Smooth muscle cell (in vitro differentiated cells): ENCODE data around the gene ROR2. TPM values are rescaled to one million over a fixed set of nuclear protein-coding genes. Genes with fewer than 3 reads are reported as not detected.

ENCODE experiments used
- DNase-seq: peaks from one replicate; lab custom pipeline; 2025; ENCODE audit not compliant: unreplicated experiment; lab: John Stamatoyannopoulos, UW
- H2AFZ ChIP-seq: fragments of 200-600 bp; sonication (generic); 2 replicates; pipeline ENCODE4 v1.6.0; 2016; ENCODE audit warnings: antibody characterized with exemption, low read depth, mild to moderate bottlenecking
- H3F3A ChIP-seq: fragments of 200-600 bp; sonication (generic); 2 replicates; pipeline ENCODE4 v1.6.0; 2017; ENCODE audit warnings: antibody characterized with exemption, low read depth
- H3K27ac ChIP-seq: fragments of 200-600 bp; sonication (generic); 2 replicates; pipeline ENCODE4 v1.5.1; 2016; ENCODE audit warnings: low read depth, mild to moderate bottlenecking
- H3K27me3 ChIP-seq: fragments of 200-600 bp; sonication (generic); 2 replicates; pipeline ENCODE4 v1.6.1; 2016; ENCODE audit warnings: low read depth, mild to moderate bottlenecking
- H3K36me3 ChIP-seq: fragments of 200-600 bp; sonication (generic); 2 replicates; pipeline ENCODE4 v1.5.1; 2016; ENCODE audit warnings: low read depth
- H3K4me1 ChIP-seq: fragments of 200-600 bp; sonication (generic); 2 replicates; pipeline ENCODE4 v1.5.1; 2016; ENCODE audit warnings: low read depth
- H3K4me2 ChIP-seq: fragments of 200-600 bp; sonication (generic); 2 replicates; pipeline ENCODE4 v1.6.0; 2016; ENCODE audit warnings: mild to moderate bottlenecking
- H3K4me3 ChIP-seq: fragments of 200-600 bp; sonication (generic); 2 replicates; pipeline ENCODE4 v1.5.1; 2016; ENCODE audit warnings: mild to moderate bottlenecking
- H3K79me2 ChIP-seq: fragments of 200-600 bp; sonication (generic); 2 replicates; pipeline ENCODE4 v1.6.0; 2016; ENCODE audit warnings: low read depth, mild to moderate bottlenecking
- H3K9ac ChIP-seq: fragments of 200-600 bp; sonication (generic); 2 replicates; pipeline ENCODE4 v1.6.0; 2016; ENCODE audit warnings: low read depth
- H3K9me3 ChIP-seq: fragments of 200-600 bp; sonication (generic); replicated peaks from 2 replicates; pipeline ENCODE4 v1.5.1; 2016; ENCODE audit warnings: low read depth
- H4K20me1 ChIP-seq: fragments of 200-600 bp; sonication (generic); 2 replicates; pipeline ENCODE4 v1.6.0; 2016; ENCODE audit warnings: low read depth
- CTCF ChIP-seq: fragments of 200-600 bp; sonication (generic); IDR thresholded peaks from 2 replicates; pipeline ENCODE4 v1.5.1; 2017; ENCODE audit warnings: borderline replicate concordance, mild to moderate bottlenecking, antibody characterized with exemption; ENCODE audit not compliant: insufficient read depth, poor library complexity, severe bottlenecking
- WGBS: methylation state at CpG from one replicate; pipeline ENCODE4 v1.1.7; 2016; ENCODE audit warnings: low lambda C conversion rate; 5-methylcytosine and 5-hydroxymethylcytosine counted together
- polyA plus RNA-seq: library from polyadenylated mRNA; unstranded; fragments of >200 nt; fragmentation: Nextera tagmentation; extraction: Ambion mirVana; gene quantifications from 2 replicates; pipeline ENCODE4 v1.2.1, GENCODE V29; 2016
- total RNA-seq: library from RNA; depleted of rRNA; stranded (reverse); fragments of >200 nt; gene quantifications from 2 replicates; pipeline ENCODE4 v1.2.3, GENCODE V29; 2014

ROR2 gene
- total and polyA plus RNA-seq, 2 experiments from 2014 or later, result 16.7 to 21.7 TPM

DNA sequence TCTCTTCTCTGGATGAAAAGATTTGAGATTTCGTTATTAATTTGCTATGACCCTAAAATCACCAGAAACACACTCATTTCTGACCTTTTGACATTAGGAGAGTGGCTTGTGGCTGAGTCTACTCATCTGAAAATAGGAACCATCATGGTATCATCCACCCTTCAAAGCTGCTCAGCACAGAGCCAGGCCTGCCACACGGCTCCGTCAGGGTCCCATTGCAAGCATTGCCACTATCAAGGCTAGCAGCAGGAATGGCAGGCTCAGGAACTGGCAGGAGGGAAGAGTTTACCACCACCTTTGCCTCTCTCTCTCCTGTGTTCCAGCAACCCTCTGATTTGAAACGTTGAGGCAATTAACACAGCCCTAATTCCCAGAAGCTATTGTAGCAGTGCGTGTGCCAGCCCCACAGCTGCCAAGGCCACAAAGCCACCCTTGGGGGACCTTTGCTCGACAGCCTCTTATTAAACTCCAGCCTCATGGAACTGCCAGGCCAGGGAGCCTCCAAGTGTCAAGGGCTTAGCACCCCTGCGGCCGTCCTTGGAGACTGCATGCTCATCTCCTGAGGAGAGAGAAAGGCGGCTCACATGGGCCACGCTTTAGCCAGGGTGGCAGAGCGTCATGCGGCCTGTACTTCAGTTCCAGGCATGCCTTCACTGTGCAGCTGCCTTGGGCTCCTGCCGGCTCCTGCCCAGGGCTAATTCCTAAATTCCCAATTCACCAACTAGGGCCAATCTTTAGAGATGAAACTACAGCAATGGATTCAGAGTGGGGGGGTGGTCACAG is 145.9 kb downstream of the ROR2 start:
- no peaks in the 10 kb centered on the region for H3K27me3 ChIP-seq
- peaks cover 7% of the 10 kb centered on the region for H3K4me1 ChIP-seq
- H3K9me3 ChIP-seq, result no peaks in the 10 kb centered on the region
- TF ChIP-seq CTCF, result no peak
- H3F3A ChIP-seq, result no peaks in the 10 kb centered on the region
- peak overlapping the region; percentile 71 for H3K27ac ChIP-seq
- no peak overlapping the region for H3K4me3 ChIP-seq
- H2AFZ ChIP-seq, result no peak overlapping the region
- H3K4me2 ChIP-seq, result peak overlapping the region; percentile 52
- H3K79me2 ChIP-seq, result peaks cover 30% of the 10 kb centered on the region
- WGBS, result 90% methylated on average over 13 of the region's 13 CpGs
- no peaks in the 10 kb centered on the region for H3K36me3 ChIP-seq
- no peak for DNase-seq
- H3K9ac ChIP-seq, result peak overlapping the region; percentile 9
- peaks cover 23% of the 10 kb centered on the region for H4K20me1 ChIP-seq

DNA sequence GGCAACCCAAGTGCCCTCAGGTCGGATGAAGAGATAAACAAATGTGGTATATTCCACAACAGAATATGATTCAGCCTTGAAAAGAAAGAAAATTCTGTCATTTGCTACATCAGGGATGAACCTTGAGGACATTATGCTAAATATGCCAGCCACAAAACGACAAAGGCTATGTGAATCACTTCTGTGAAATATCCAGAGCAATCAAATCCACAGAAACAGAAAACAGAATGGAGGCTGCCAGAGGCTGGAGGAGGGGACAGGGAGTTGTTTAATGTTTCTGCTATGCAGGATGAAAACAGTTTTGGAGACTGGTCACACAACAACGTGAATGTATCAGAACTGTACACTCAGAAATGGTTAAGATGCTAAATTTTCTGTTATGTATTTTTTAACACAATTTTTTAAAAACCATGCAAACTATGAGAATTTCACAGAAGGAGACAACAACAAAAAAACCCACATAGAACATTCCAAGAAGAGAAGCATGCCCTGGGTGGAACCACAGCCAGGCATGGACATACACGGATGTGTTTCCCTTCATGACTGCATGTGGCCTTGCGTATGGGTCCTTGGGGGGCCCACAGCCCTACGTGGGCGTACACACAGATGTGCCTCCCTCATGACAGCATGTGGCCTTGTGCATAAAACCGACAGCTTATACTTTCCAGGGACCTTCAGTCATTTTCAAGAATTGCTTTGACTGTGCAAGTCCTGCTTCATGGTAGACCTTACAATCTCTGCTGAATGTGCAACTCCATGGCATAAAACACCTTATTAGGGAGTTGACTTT is 146.7 kb downstream of the ROR2 start:
- Histone ChIP-seq H4K20me1 (peaks cover 23% of the 10 kb centered on the region), H3K4me1 (peaks cover 7% of the 10 kb centered on the region)
- TF ChIP-seq CTCF, result no peak

GRCh38 chr9:91802391-91802790 is 147.6 kb downstream of the ROR2 start:
- DNase-seq, result no peak
- H3K9me3 ChIP-seq, result no peaks in the 10 kb centered on the region
- no peak for TF ChIP-seq CTCF
- no peak overlapping the region for H3K4me3 ChIP-seq
- no peak overlapping the region for H2AFZ ChIP-seq
- peaks cover 7% of the 10 kb centered on the region for H3K4me1 ChIP-seq
- H4K20me1 ChIP-seq, result peaks cover 23% of the 10 kb centered on the region
- no peaks in the 10 kb centered on the region for H3K36me3 ChIP-seq
- no peak overlapping the region for H3K9ac ChIP-seq
- peak overlapping the region; percentile 52 for H3K4me2 ChIP-seq
- 91% methylated on average over 5 of the region's 5 CpGs for WGBS
- peak overlapping the region; percentile 71 for H3K27ac ChIP-seq
- H3F3A ChIP-seq, result no peaks in the 10 kb centered on the region
- H3K27me3 ChIP-seq, result no peaks in the 10 kb centered on the region
- peaks cover 30% of the 10 kb centered on the region for H3K79me2 ChIP-seq

More for the DNA sequence above, 146.7 kb downstream of the ROR2 start:
- Histone ChIP-seq H3K79me2 (peaks cover 30% of the 10 kb centered on the region), H3K4me3 (no peak overlapping the region), H2AFZ (no peak overlapping the region), H3K27ac (peak overlapping the region; percentile 71), H3F3A (no peaks in the 10 kb centered on the region), H3K27me3 (no peaks in the 10 kb centered on the region), H3K9ac (peak overlapping the region; percentile 9), H3K9me3 (no peaks in the 10 kb centered on the region), H3K4me2 (peak overlapping the region; percentile 52), H3K36me3 (no peaks in the 10 kb centered on the region)
- DNase-seq, result no peak
- WGBS, result 35% methylated on average over 8 of the region's 8 CpGs
